Measurements from ENCODE around the gene EFNB2. TPM values are rescaled to one million over a fixed set of nuclear protein-coding genes. Genes with fewer than 3 reads are reported as not detected.

EFNB2 gene
- total RNA-seq, 2 donors from 2014 or later = 9.5 to 14.8 TPM

DNA sequence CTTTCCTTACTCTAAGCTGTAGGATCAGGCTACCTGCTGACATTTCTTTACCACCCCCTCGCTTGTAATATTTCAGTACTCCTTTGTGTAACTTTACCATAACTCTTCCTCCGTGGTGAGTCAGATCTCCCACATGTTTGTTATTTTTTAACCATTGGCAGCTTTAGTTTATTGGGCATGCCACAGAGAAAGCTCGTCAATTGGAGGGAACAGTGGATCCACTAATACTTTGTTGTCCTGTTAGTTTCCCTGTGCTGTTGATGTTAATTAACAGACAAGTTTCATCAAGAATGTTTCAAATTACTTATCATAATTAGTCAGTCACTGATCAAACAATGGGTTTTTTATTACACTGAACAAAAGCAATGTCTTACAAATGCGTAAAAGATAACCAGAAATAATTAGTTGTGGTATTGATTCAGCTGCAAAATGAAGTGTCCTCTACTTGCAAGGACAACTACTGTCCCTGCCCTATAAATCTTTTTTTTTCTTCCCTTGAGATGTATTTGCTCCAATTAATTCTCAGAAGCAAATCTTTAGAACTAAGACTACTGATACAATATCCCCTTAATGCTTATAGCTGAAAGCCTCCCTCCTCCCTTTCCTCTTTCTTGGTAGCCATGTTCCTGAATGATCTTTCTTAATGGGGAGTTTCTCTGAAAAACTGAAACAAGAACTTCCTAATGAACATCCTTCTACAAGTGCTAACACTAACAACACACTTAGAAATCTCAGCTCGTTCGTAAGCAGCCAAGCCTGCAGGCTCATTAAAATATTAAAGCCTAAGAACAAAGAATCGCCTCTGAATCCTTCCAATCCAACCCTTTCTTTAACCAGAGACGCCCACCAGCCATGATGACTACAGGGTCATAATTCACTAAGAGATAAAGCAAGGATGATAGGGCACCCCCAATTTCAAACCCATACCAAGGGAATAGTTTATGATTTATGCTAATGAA is 22.2 kb downstream of the EFNB2 start:
- intact Hi-C loops (cut with DNase I) = no loop called here
- no peak for ATAC-seq
- DNase-seq = no peak

DNA sequence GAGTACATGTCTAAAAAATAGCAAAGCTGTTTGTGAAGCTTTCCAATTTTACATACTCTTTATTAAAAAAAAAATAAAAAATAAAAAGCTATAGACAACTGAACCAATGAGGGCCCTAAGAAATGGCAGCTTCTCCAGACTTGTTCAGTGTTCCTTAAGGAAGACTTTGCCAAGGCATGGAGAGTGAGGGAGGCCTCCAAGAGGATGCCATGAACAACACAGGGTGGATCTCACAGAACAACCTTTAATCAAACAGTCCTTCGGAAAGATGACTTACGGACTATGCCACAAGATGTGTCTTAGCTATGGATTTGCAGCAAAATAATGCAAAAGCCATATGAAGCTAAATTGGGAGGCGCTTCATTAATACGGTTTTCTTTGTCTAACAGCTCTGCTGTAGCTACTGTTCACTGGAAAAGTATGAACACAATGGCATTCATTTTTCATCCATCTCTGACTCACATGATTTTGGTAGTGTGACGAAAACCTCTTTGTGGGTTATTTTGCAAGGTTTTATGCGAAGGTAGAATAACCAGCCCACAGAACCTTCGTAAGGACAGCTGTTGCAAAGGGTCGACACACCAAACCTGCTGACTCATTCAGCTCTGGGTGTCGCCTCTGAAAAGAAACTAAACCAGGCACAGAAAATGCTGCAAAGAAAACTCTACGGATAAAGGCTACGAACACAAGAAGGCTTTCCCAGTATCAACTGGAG is 27.7 kb downstream of the EFNB2 start:
- ATAC-seq = peak in 1 of 2 donors; percentile 23
- no peak for DNase-seq
- intact Hi-C loops (cut with DNase I) = no loop called here

DNA sequence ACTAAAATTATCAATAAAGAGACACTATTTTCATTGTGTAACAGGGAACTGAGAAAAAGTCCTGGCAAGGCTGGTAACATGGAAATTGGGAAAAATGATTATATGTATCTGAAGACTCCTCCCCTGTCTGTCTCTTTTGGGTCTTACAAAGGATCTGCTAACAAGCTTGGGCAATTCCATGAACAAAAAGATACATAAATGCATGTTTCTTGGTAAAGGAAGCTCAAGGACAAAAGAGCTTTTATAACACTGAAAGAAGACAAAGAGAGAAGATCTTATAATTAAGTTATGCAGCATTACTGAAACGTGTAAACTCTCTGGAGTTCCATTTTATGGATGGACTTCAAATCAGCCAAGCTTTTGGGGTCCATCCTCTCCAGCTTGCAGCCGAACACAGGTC is 29.2 kb downstream of the EFNB2 start:
- ATAC-seq (no peak), DNase-seq (no peak)
- intact Hi-C loops (cut with DNase I) = no loop called here

DNA sequence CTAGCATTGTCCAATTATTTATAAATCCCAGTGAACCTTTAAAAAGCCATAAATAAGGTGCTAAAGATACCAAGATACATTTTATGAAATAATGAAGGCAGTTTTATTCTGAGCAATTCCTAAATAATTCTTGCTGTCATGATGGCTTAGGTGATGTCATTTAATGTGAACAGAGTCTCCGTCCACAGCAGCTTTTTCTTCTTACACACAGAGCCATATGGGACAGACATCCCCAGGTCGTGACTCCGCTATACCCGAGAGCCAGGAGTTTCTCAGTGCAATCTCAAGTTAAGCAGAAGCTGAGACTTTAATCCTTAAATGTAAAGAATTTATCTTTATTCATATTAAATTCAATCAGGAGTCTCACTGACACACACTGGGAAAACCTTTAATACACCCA is 29.7 kb downstream of the EFNB2 start:
- ATAC-seq (no peak), DNase-seq (no peak)
- intact Hi-C loops (cut with DNase I) = no loop called here

DNA sequence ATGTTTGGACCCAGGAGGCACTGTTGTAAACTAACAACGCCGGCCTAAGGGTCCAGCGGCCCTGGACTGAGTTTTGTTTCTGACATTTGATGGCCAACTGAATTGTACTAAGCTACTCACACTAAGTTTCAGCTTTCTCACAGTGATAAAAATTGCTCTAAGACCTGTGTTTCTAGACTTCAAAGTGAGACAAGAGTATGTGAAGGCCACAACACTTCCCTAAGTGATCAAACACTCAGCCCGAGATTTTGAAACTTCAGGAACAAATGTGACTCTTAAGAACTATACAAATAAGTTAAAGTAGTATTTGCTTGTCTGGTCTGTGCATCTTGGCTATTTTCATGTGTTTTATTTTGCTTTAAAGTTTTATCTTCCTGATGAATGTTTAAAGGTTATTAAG is 30.2 kb downstream of the EFNB2 start:
- no peak for DNase-seq
- no peak for ATAC-seq
- intact Hi-C loops (cut with DNase I) = no loop called here

DNA sequence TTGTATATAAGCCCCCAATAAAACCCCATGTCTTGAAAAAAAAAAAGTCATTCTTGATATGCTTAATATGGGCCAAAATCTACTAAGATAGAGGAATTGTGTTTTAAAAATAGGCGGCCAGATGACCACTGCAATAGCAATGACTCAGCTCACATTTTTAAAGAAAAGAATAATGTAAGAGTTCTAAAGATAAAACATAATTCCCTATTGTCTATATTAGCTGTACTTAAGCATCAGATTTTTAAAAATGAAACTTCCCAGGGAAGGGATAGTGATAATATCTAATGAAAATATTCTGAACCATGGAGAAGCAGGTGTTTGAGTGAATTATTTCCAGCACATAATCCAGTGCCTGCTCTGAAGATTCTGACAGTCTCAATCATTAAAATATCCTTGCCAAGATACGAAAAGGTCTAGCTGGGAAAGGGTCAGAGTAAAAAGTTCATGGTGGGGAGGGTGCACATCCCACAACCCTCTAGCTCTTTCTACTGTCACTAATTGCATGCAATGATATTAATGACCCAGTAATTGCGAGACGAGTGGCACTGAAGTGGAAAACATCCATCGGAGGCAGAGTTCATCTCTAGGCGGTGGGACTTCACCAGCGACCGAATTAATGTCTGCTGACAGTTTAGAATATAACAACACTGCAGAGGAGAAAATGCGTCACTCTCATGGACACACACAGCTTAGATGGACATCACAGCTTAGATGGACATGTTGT is 31.6 kb downstream of the EFNB2 start:
- ATAC-seq = no peak
- intact Hi-C loops (cut with DNase I) = no loop called here
- no peak for DNase-seq

DNA sequence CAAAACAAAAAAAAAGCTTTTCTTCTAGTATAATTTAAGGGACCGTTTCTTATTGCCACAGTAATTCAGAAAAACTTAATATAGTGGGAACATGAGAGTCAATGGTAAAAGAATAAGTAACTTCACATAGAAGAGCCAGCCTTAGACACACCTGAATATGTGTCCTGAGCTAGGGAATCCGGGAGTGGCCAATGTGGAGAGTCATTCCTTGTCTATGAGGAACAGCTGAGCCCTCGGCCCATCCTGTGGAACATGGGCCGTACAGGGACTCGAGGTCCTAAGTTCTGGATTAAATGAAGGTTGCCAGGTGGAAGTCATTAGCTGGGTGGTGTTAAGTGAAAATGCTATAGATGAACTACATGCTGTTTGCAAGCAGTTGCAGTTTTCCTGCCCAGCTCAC is 32.2 kb downstream of the EFNB2 start:
- intact Hi-C loops (cut with DNase I) = no loop called here
- no peak for ATAC-seq

DNA sequence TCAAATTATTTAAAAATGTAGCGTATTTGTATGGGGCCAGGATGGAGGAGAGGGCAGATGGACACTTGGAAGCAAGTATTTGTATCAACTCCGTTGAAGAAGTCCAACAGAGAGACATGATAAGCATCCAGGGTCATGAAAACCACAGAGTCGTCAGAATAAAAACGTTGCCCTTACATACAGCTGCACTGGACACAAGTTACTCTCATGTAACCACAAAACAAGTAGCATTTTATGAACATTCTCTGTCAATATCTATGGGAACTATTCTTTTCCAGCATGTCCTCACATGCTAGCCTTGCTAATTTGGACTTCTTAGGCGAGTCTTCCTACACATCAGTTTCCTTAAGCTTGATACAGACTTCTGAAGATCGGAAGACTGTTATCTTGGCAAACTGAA is 35.0 kb downstream of the EFNB2 start:
- no peak for DNase-seq
- ATAC-seq = no peak
- intact Hi-C loops (cut with DNase I) = no loop called here

More for the DNA sequence above, 32.2 kb downstream of the EFNB2 start:
- DNase-seq = no peak

DNA sequence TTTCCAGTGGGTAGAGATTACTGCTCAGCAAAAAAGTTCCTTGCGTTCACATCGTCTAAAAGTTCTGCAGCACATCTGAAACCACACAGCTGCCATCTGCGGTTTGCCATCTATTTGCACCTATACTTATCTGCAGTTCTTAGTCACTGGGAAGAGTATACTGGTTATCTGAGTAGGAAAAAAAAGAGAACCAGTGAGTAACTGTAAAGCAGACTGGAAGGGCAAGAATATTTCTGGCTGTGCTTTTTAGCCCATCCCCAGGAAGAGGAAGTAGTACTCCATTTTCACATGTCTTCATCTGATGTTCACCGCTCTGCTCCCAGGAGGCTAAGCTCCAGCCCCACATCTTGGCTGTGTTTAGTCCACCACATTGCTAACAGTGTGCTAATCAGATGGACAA is 35.6 kb downstream of the EFNB2 start:
- intact Hi-C loops (cut with DNase I) = no loop called here
- peak; percentile 12 to 35 for ATAC-seq
- no peak for DNase-seq

DNA sequence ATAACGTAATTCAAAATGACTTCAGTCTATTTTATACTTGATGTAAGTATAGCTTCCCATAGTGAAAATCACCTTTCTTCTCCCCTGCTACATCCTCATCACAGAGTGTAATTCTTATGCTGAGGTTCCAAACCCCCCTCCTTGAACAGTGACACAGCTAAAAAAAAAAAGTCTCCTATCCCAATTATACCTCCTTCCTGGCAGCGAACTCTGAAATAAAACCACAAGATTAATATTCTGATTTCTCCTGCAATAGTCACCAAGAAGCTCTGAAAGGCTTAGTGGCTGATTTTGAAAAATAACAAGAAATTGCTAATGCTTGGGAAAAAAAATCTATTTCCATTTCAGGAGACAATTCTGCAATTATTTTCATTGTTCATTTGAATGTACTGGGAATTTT is 36.3 kb downstream of the EFNB2 start:
- ATAC-seq = no peak
- intact Hi-C loops (cut with DNase I) = no loop called here

DNA sequence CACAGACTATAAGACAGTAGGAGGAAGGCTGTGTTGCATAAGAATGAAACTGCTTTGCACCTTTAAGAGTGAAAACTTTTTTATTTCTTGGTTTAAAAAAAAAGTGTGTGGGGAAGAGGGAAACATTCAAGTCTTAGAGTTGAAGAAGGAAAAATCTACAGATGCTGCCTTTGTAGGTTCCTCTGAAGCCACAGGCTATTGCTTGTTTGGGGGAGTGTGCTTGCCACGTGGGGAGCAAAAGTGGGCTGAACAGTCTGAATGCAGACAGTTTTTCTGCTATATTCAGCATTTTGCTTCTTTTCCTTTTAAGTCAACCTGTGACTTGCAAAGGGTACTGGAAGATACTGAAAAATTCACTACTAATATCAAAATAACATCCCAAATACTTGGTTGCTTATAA is 36.9 kb downstream of the EFNB2 start:
- DNase-seq (no peak), ATAC-seq (no peak)
- intact Hi-C loops (cut with DNase I) = no loop called here

More for the DNA sequence above, 36.3 kb downstream of the EFNB2 start:
- DNase-seq = no peak

DNA sequence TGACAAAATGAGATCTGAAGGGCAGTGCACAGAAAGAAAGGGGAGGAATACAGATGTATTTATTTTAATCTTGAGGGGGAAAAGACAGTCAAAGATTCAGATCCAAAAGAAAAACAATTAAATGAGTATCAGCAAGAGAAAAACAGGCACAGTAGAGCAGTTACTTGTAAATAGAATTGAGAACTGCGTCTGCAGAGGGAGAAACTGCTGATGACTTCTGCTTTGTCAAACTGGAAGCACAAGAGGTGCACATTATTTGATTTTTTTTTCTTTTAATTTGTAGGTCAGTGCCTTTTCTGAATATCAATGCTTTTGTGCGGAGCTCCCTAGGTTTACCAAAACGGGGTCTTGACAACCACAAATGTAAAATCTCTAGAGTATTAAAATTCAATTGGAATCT is 37.3 kb downstream of the EFNB2 start:
- ATAC-seq = no peak
- no peak for DNase-seq
- intact Hi-C loops (cut with DNase I) = no loop called here

DNA sequence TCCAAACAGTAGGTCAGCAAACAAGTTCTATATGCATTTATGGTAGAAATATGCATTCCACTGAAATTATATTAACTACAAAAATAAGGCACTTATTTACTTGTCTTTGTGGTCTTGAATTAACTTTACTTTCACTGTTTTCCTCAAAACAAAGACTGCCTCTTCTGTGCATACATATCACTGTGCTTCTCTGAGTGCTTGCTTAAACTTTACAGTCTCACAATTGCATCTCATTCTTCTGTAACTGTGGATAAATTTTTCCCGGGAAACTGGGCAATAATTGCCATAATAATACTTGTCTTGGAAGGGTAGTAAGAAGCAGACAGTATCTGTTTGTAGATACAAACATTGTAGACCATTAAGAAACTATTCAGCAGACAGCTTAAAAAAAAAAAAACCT is 38.4 kb downstream of the EFNB2 start:
- DNase-seq (no peak), ATAC-seq (no peak)
- intact Hi-C loops (cut with DNase I) = no loop called here

DNA sequence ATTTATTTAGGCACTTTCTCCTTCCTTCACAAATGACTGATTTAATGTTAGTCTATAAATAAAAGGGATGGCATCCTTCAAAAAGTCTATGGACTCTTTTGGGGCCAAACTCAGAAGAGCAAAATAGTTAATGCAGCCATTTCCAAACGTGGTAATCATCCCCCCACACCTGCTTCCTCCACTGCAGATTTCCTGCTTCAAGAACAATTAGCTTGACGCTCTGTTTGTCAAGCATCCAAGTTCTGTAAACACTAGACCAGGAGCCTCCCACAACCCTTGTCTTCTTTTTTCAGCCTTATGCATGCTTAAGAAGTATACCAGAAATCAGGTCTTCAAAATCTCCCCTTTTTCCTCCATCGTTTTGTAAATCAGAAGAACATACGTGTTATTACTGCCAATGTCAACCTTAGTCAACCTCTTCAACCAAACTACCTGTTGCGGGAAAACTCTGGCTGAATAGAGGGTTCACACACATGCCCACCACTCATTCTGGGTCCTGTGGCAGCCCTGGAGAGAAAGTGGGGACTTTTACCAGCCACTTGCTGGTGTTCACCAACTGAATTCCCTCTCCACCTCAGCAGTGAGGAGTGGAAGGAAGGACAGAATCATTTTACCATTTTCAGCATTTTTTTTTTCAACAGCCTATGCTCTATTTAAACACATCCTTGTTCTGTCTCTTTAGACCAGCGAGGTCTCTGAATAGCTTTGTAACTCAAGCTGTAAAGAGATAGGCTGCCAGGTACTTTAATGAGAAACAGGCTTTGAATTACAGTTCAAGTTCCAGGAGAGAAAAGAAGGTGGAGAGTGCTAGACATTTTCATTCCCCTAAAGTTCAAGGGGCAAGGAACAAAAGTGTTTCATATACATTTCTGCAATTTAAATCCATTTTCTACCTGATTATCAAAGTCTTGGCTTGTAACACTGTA is 39.1 kb downstream of the EFNB2 start:
- ATAC-seq (peak; percentile 47 to 55), DNase-seq (peak; percentile 47)
- intact Hi-C loops (cut with DNase I) = no loop called here

DNA sequence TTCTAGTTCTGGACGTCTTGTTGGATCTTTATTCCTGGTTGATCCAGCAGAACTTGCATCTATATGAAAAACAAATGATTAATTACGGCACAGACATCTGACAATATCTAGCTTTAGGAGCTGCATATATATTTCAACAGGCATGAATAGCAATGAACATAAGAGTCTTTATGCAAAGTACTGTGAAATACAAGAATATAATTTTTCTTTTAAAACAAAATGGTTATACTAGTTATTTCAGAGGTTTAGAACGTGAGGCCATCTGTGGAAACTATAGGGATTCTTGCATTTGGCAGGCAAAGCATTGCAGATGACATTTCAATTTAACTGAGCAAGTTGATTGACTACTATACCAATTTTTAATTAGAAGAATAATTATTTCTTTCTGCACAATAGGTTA is 40.5 kb downstream of the EFNB2 start:
- ATAC-seq (no peak), DNase-seq (no peak)
- intact Hi-C loops (cut with DNase I) = no loop called here

DNA sequence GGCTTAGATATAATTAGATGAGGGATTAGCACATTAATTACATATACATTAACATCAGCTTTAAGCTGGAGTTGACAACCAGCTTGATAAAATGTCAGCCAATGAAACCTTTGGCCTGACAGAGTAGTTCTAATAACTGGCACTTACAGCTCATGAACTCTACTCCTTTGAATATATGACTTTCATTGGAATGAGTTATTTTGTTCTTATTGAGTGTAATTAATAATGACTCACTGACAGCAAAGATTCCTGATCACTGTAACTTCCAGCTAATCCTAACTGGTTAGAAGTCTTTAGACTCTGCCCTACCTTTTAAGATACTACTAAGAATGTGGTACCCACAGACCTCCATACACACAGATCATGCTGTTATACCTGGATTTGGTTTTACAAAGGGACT is 41.0 kb downstream of the EFNB2 start:
- no peak for ATAC-seq
- intact Hi-C loops (cut with DNase I) = no loop called here

DNA sequence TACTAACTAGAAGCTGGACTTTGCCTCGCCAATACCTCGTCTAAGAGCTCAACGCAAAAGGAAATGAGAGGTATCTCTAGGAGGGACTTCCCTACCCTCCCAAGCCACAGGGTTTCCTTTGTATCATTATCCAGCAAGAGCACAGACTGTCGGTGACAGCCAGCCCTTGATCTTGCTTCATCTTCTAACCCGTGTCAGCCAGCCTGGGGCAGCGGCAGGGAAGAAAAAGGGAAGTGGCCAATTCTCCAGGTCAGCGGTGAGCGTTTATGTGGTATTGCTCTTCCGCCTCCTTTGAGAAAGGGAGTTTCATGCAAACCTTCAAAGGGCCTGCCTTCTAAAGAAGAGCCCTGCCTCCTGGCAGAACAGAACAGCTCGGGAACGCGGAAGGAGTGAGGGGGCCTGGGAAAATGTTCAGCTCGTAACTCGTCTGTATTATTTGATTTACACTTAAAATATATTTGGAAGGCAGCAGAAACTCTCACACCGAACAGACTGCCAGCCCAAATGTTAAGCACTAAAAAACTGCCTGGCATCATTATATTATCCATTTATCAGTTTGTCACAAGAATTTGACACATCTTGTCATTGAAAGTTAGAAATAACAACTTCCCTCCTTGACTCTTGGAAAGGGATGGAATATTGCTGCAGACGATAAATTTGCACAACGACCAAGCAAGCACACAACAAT is 41.8 kb downstream of the EFNB2 start:
- intact Hi-C loops (cut with DNase I) = no loop called here
- ATAC-seq = no peak

More for the DNA sequence above, 41.0 kb downstream of the EFNB2 start:
- no peak for DNase-seq

More for the DNA sequence above, 41.8 kb downstream of the EFNB2 start:
- DNase-seq = no peak

Data from left cardiac atrium (tissue), 4 donors.